GM12892 (cell line): ENCODE results near the gene PALB2.
A peak's percentile ranks its signal among the peaks of the same experiment; 100 is the strongest.
"Not testable (repeated sequence)": the region's sequence is repeated elsewhere in the genome, so short reads cannot be mapped to it uniquely, and the experiment has no call there.

Source experiments
- DNase-seq: peaks from one replicate; pipeline ENCODE4 v3.0.0; 2011; ENCODE audit not compliant: insufficient read length
- FAIRE-seq: peaks from 2 replicates; lab custom pipeline; 2011; peaks lifted over from hg19 to GRCh38; lab: Jason Lieb, UNC
- POLR2A ChIP-seq: IDR thresholded peaks from 2 replicates; pipeline ENCODE4 v1.6.1; 2011; ENCODE audit warnings: low read depth, low read length, control low read depth
- POLR2AphosphoS5 ChIP-seq: IDR thresholded peaks from 2 replicates; pipeline ENCODE4 v1.6.1; 2011; ENCODE audit warnings: low read depth, low read length, control low read depth
- TAF1 ChIP-seq: IDR thresholded peaks from 2 replicates; pipeline ENCODE4 v1.6.1; 2011; ENCODE audit warnings: low read depth, mild to moderate bottlenecking, control low read depth, low read length, borderline replicate concordance

The PALB2 gene

DNA sequence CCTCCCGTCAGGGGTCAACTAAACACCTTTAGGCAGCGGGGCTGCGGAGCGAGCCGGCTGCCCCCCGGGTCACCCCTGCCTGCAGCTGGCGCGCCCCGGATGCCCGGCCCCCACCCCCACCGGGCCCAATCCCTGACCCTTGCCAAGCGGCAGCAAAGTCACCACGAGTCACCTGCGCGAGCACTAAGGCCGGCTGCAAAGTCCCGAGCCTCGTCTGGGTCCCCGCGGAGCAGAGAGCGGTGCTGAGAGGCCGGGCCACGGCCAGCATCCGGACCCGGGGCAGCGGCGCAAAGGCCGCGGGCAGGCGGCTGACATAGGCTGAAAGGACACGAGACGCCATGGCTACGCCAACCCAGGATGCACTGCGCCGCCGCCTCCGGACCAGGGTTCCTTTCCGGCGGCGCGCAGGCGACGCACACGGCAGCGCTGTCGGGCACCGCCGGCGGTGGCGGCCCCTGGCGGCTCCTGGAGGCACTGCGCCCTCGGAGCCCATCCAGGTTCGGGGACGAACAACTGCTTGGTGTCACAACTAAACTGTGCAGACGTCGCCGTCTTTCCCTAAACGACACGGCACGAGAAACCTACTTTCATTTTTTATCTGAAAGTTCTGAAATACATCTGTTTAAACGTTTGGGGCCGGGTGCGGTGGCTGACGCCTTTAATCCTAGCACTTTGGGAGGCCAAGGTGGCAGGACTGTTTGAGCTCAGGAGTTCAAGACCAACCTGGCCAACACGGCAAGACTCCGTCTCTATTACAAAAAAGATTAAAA, 45.0 kb downstream of the PALB2 start, which contains the start of gene NDUFAB1:
Gene NDUFAB1 (minus strand): TSS at position 366 of the 770 bp plus-strand sequence. CDS start 26 bp downstream, at position 340.
- DNase-seq: peak; percentile 87
- peak; percentile 79 for TF ChIP-seq POLR2AphosphoS5
- peak; percentile 55; the same call in 1 of the 2 replicates for TF ChIP-seq TAF1
- peak; percentile 90 for TF ChIP-seq POLR2A
- peak; percentile 90 for FAIRE-seq

DNA sequence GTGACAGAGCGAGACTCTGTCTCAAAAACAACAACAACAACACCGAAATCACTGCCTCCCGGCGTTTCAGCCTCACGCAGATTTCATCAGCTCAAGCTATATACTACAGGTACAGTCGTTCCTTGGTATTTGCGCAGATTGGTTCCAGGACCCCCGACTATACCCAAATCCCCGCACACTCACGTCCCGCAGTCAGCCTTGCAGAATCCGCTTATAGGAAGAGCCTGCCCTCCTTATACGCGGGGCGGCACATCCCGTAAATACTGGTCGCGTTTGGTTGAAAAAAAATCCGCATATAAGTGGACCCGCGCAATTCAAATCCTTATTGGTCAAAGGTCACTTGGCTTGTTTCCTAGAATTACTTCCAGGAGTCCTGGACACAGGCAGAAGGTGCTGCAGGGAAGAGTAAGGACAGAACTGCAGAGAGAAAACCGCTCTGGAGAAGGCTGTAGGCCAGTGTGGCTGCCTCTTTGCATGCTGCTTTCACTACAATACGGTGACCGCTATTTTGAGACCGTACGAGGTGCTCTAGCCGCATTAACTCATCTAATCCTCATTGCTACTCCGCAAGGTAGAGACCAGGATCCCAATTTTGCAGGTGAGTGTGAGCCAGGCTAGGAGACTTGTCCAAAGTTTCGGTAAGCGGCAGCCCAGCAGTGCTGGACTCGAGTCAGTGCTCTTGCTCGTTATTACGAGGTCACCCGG, 45.7 kb downstream of the PALB2 start:
- DNase-seq (peak; percentile 25), FAIRE-seq (no peak)
- TF ChIP-seq TAF1 (no peak), POLR2AphosphoS5 (no peak), POLR2A (no peak)

DNA sequence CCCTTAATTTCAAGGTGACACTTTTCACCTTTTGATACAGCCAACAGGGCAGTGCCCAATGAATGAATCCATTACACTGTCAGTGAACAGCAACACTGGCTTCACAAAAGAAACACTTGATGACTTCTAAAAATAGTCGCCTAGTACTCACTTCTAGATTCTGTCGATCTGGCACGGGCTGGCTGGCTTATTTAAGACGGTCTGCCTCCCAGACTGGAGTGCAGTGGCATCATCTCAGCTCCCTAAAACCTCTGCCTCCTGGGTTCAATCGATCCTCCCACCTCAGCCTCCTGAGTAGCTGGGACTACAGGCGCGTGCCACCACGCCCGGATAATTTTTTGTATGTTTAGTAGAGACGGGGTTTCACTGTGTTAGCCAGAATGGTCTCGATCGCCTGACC, 46.9 kb downstream of the PALB2 start:
- TF ChIP-seq POLR2AphosphoS5: no peak
- TF ChIP-seq TAF1: no peak
- TF ChIP-seq POLR2A: no peak
- no peak for DNase-seq
- no peak for FAIRE-seq

DNA sequence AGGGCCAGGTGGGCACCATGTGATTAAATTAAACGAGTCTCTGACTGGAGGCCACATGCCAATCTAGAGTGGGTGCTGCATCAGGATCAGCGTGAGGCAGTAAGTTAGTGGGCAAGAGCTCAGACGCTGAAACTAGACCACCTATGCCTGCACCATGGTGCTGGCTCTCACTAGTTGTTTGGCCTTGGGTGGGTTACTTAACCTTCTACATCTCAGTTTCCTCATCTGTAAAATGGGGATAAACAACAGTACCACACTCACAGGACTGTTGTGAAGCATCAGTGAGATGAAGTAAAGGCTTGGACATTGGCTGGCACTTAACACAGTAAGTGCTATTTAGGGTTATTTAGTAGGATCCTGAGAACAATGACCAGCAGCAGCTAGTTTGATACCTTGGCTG, 50.9 kb downstream of the PALB2 start:
- FAIRE-seq (no peak), DNase-seq (no peak)
- TF ChIP-seq POLR2A: no peak
- TF ChIP-seq POLR2AphosphoS5: no peak

DNA sequence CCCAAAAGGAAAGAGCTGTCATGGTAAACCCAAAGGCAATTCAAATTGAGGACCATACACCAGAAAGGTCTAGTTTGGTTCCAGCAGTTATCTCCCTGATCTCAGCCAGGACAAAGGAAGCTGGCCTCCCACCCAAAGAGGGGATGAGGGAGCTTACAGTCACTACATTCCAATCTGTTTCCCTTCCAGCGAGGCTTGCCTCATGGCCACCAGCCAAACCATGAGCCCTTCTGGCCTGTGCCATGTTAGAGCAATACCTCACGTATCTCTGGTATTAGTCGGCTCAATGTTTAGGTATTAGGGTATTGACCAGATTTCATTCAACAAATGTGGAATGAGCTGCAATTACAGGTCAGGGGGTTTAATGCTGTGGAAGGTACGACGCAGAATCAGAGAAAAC, 53.4 kb downstream of the PALB2 start:
- DNase-seq: no peak
- FAIRE-seq: no peak
- TF ChIP-seq POLR2AphosphoS5: no peak
- no peak for TF ChIP-seq POLR2A
- no peak for TF ChIP-seq TAF1

DNA sequence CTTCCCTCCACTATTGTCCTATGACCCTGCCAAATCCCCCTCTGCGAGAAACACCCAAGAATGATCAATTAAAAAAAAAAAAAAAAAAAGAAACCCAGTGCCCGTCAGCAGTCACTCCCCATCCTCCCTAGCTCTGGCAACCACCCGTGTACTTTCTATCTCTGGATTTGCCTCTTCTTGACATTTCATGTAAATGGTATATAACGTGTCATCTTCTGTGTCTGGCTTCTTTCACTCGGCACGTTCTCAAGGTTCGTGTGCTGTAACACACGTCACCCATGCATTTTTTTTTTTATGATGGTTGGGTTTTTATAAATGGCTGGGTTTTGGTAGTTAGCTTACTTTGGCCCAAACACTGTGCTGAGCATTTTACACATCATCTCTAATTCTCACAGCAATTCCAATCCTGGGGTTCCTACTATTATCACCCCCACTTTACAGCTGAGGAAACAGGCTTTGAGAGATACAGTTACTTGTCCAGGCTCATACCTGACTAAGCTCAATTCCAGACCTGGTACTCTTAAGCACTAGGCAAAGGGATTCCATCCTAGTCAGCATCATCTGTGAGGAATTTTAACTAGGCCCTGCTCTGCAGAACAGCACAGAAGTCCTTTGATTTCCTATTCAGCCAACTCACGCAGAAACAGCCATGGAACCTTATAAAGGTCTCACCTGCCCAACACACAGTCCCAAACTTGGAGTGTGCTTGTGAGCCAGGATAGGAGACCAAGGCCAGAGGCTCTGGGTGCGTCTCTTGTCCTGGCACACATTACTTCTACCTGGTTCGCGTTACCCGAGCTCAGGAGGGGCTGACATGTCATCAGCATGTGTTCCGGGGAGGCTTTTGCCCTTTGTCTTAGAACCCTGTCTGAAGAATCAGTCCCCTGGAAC, 56.7 kb downstream of the PALB2 start:
- FAIRE-seq (no peak), DNase-seq (no peak)
- TF ChIP-seq POLR2AphosphoS5 (no peak), TAF1 (no peak), POLR2A (no peak)

DNA sequence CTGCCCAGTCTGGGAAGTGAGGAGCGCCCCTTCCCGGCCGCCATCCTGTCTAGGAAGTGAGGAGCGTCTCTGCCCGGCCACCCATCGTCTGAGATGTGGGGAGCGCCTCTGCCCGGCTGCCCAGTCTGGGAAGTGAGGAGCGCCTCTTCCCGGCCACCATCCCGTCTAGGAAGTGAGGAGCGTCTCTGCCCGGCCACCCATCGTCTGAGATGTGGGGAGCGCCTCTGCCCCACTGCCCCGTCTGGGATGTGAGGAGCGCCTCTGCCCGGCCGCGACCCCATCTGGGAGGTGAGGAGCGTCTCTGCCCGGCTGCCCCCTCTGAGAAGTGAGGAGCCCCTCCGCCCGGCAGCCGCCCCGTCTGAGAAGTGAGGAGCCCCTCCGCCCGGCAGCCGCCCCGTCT, 57.8 kb downstream of the PALB2 start:
- not testable (repeated sequence) for DNase-seq, FAIRE-seq

DNA sequence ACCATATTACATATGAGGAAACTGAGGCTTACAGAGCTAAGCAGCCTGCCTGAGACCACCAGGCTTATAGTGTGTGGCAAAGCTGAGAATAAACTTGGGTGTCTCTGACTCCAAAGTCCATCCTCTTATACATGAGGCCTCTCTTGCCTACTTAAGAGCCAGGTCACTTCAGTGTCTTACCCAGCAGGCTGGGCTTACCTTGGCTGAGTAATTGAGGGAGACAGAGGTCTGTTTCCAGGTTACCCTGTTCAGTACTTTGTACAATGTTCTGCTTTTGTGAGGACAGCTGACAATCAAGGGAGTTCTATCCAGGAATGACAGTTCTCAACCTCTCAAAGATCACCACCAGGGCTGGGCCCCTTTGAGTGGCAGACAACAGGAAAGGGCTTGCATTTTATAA, 59.3 kb downstream of the PALB2 start:
- DNase-seq (no peak), FAIRE-seq (no peak)
- TF ChIP-seq TAF1 (no peak), POLR2A (no peak), POLR2AphosphoS5 (no peak)

DNA sequence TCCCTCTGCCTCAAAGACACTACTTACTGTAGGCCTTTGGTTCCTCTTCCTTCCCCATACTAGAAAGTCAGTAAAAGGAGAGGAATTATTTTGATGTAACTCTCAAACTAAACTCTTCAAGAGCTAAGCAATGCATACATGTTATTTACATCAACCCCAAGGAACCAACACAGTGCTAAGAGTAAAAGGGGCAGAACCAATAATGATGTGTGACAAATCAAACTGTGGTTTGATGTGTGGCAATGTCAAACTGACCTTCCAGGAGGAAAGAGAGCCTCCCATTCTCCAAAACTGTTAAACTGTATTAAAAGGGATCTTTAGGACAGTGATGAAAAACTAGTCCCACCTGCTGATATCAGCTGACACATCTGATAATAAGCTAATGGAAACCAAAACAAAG, 60.7 kb downstream of the PALB2 start:
- TF ChIP-seq POLR2AphosphoS5 (no peak), POLR2A (no peak), TAF1 (no peak)
- FAIRE-seq (no peak), DNase-seq (no peak)

DNA sequence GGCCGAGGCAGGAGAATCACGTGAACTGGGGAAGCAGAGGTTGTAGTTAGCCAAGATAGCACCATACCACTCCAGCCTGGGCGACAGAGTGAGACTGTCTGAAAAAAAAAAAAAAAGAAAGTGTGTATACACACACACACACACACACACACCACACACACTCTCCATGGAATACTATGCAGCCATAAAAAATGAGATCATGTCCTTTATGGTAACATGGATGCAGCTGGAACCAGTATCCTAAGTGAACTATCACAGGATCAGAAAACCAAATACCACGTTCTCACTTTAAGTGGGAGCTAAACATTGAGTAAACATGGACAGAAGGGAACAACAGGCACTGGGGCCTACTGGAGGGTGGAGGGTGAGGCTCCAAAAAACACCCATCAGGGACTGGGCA, 61.7 kb downstream of the PALB2 start:
- DNase-seq: no peak
- FAIRE-seq: no peak
- TF ChIP-seq POLR2A (no peak), TAF1 (no peak), POLR2AphosphoS5 (no peak)
